SK-N-SH (cell line): ENCODE results near the gene PSME2.

Source experiments
- EP300 ChIP-seq, 2 experiments: IDR thresholded peaks; 2 replicates each; pipeline versions ENCODE4 v1.4.0 to v1.6.1; 2012; ENCODE audit warnings: borderline replicate concordance in 1 of 2, low read depth in 1 of 2, low read length in 1 of 2
- FOXJ3 ChIP-seq: sonication (generic); formaldehyde crosslinking; IDR thresholded peaks from 2 replicates; pipeline ENCODE4 v1.5.1; 2020; ENCODE audit warnings: mild to moderate bottlenecking, missing genetic modification reagents
- MEF2A ChIP-seq: IDR thresholded peaks from 2 replicates; pipeline ENCODE4 v1.4.0; 2012; ENCODE audit warnings: low read depth, borderline replicate concordance
- NFIC ChIP-seq: IDR thresholded peaks from 2 replicates; pipeline ENCODE4 v1.4.0; 2012; ENCODE audit warnings: borderline replicate concordance
- NRF1 ChIP-seq: IDR thresholded peaks from 2 replicates; pipeline ENCODE4 v1.6.1; 2012; ENCODE audit warnings: low read depth, mild to moderate bottlenecking, low read length
- SMC3 ChIP-seq: IDR thresholded peaks from 2 replicates; pipeline ENCODE4 v1.6.1; 2012; ENCODE audit warnings: low read depth, low read length, improper control_type of control experiment
- TEAD4 ChIP-seq: IDR thresholded peaks from 2 replicates; pipeline ENCODE4 v1.4.0; 2012; ENCODE audit warnings: mild to moderate bottlenecking, borderline replicate concordance; ENCODE audit not compliant: insufficient read depth
- TF ChIP-seq, protein P1 (sequence below): fragments of 200-600 bp; sonication (generic); IDR thresholded peaks from 2 replicates; pipeline ENCODE4 v1.6.1; 2017; ENCODE audit warnings: antibody characterized with exemption, mild to moderate bottlenecking, moderate library complexity
- TF ChIP-seq, protein P2 (sequence below): IDR thresholded peaks from 2 replicates; pipeline ENCODE4 v1.4.0; 2012; ENCODE audit warnings: low read depth

DNA sequence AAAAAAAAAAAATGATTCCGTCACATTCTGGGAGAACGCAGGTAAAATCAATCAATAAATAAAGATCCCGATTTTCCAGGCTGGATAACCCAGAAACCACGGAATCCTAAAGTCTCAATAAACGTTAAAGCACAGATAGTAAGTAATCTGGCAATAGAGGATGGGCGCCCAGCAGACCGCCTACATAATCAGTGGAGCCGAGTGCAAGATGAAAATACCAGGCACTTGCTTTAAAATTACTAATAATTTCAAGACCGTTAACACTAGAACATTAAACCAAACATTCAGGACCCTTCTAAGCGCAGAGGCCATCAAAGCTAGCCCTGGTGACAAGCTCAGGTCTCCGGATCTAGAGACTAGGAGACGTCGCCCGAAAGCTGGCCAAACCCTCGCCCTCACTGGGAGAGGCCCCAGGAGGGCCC is 33.0 kb downstream of the PSME2 start:
- TF ChIP-seq, protein P1, sequence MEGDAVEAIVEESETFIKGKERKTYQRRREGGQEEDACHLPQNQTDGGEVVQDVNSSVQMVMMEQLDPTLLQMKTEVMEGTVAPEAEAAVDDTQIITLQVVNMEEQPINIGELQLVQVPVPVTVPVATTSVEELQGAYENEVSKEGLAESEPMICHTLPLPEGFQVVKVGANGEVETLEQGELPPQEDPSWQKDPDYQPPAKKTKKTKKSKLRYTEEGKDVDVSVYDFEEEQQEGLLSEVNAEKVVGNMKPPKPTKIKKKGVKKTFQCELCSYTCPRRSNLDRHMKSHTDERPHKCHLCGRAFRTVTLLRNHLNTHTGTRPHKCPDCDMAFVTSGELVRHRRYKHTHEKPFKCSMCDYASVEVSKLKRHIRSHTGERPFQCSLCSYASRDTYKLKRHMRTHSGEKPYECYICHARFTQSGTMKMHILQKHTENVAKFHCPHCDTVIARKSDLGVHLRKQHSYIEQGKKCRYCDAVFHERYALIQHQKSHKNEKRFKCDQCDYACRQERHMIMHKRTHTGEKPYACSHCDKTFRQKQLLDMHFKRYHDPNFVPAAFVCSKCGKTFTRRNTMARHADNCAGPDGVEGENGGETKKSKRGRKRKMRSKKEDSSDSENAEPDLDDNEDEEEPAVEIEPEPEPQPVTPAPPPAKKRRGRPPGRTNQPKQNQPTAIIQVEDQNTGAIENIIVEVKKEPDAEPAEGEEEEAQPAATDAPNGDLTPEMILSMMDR, result no peak
- TF ChIP-seq FOXJ3 (CRISPR knock-in tag) (no peak), EP300 (IDR thresholded peaks at IDR 0.05; ENCODE audit: borderline replicate concordance in 1 of 2, low read depth in 1 of 2, low read length in 1 of 2) (no peak), TEAD4 (no peak), NRF1 (no peak), SMC3 (no peak), NFIC (no peak), MEF2A (no peak)
- TF ChIP-seq, protein P2, sequence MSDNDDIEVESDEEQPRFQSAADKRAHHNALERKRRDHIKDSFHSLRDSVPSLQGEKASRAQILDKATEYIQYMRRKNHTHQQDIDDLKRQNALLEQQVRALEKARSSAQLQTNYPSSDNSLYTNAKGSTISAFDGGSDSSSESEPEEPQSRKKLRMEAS, result no peak
